K562 (cell line): ENCODE measurements around the gene LYPD4. TPM values are rescaled to one million over a fixed set of nuclear protein-coding genes. Genes with fewer than 3 reads are reported as not detected.

ENCODE experiments used
- ATAC-seq: fragments of 200-7000 bp; cut with Tn5 transposase; 3 replicates; pipeline ENCODE4 v1.9.1; 2020; ENCODE audit warnings: moderate library complexity
- BruUV-seq: library from RNA; stranded (reverse); fragments of 400-500 nt; replicated peaks from 2 replicates; lab custom pipeline; 2021; lab: Mats Ljungman, UMichigan
- CTCF ChIA-PET: fragments of 300-600 bp; formaldehyde crosslinking; extraction: SDS; loops from one replicate; lab custom pipeline; 2021; ENCODE audit warnings: low intra/inter-chr PET ratio; lab: Yijun Ruan, JAX
- POLR2A ChIA-PET: fragments of 300-600, 350-650 bp; sonication (Branson Sonifier 250); formaldehyde crosslinking; extraction: SDS; loops from one replicate; lab custom pipeline; 2021; ENCODE audit warnings: antibody characterized with exemption, inconsistent platforms; lab: Yijun Ruan, JAX
- DNase-seq, 4 experiments: peaks; one replicate each; pipeline versions ENCODE4 v3.0.0 to v3.0.0-alpha.2; 2011 to 2018; ENCODE audit warnings: low spot score in 3 of 4, mixed read lengths in 3 of 4; ENCODE audit errors: extremely low read depth in 1 of 4
- FAIRE-seq: peaks from 2 replicates; lab custom pipeline; 2011; peaks lifted over from hg19 to GRCh38; lab: Jason Lieb, UNC
- H2AFZ ChIP-seq: 2 replicates; pipeline ENCODE4 v1.6.0; 2011; ENCODE audit warnings: low read depth, low read length, control low read depth, inconsistent platforms
- H3K27ac ChIP-seq: fragments of 200-600 bp; 3 replicates; pipeline ENCODE4 v1.8.0; 2011; ENCODE audit warnings: low read depth, mild to moderate bottlenecking, control low read depth, inconsistent platforms, low read length, moderate library complexity, mixed read lengths; ENCODE audit errors: extremely low read depth
- H3K27me3 ChIP-seq, 2 experiments: fragments of 300-600 bp in 1 of 2; 2 replicates in 1 of 2; 3 replicates in 1 of 2; pipeline versions ENCODE4 v1.6.0 to v1.8.0; 2011; ENCODE audit warnings: inconsistent platforms in 2 of 2, low read length in 2 of 2, mild to moderate bottlenecking in 1 of 2, mixed read lengths in 1 of 2, moderate library complexity in 1 of 2; ENCODE audit not compliant: control insufficient read depth in 2 of 2, insufficient read depth in 2 of 2
- H3K36me3 ChIP-seq: fragments of 300-600 bp; 3 replicates; pipeline ENCODE4 v1.8.0; 2011; ENCODE audit warnings: mild to moderate bottlenecking, low read length, inconsistent platforms; ENCODE audit not compliant: control insufficient read depth, insufficient read depth
- H3K4me1 ChIP-seq, 2 experiments: fragments of 200-600 bp in 1 of 2; replicated peaks in 1 of 2; 2 replicates in 1 of 2; 3 replicates in 1 of 2; pipeline versions ENCODE4 v1.5.1 to v1.8.0; 2011; ENCODE audit warnings: inconsistent platforms in 2 of 2, low read length in 2 of 2, mild to moderate bottlenecking in 1 of 2, mixed read lengths in 1 of 2, moderate library complexity in 1 of 2; ENCODE audit not compliant: control insufficient read depth in 2 of 2, insufficient read depth in 2 of 2
- H3K4me2 ChIP-seq: 2 replicates; pipeline ENCODE4 v1.6.1; 2011; ENCODE audit warnings: low read length, control low read depth, inconsistent platforms, mixed read lengths; ENCODE audit not compliant: insufficient read depth
- H3K4me3 ChIP-seq: fragments of 200-600 bp; sonication (generic), shearing (Covaris generic); 2 replicates; pipeline ENCODE4 v1.5.1; 2016; ENCODE audit warnings: control low read depth, inconsistent platforms
- H3K79me2 ChIP-seq: fragments of 200-600 bp; 3 replicates; pipeline ENCODE4 v1.8.0; 2011; ENCODE audit warnings: low read length, inconsistent platforms; ENCODE audit not compliant: control insufficient read depth, insufficient read depth
- H3K9ac ChIP-seq, 2 experiments: 2 replicates each; pipeline versions ENCODE4 v1.6.0 to v1.6.1; 2011; ENCODE audit warnings: low read depth in 2 of 2, low read length in 2 of 2, control low read depth in 1 of 2, inconsistent platforms in 1 of 2, mild to moderate bottlenecking in 1 of 2, mixed read lengths in 1 of 2; ENCODE audit not compliant: insufficient read depth in 1 of 2
- H3K9me1 ChIP-seq: one replicate; pipeline ENCODE4 v1.6.0; 2011; ENCODE audit warnings: inconsistent platforms, mild to moderate bottlenecking, low read length, moderate library complexity; ENCODE audit not compliant: control insufficient read depth, insufficient read depth
- H3K9me3 ChIP-seq: replicated peaks from 2 replicates; pipeline ENCODE4 v1.5.1; 2011; ENCODE audit warnings: low read depth, low read length, inconsistent platforms; ENCODE audit not compliant: control insufficient read depth, insufficient read depth
- H4K20me1 ChIP-seq: replicated peaks from 2 replicates; pipeline ENCODE4 v1.6.1; 2011; ENCODE audit warnings: low read length, inconsistent platforms, mixed read lengths; ENCODE audit not compliant: control insufficient read depth, insufficient read depth
- CHD1 ChIP-seq: fragments of 200-600 bp; sonication (generic); IDR thresholded peaks from one replicate; pipeline ENCODE4 v1.6.1; 2012; ENCODE audit warnings: mild to moderate bottlenecking, moderate library complexity, low read length, inconsistent platforms
- CUX1 ChIP-seq: fragments of 200-800 bp; sonication (Bioruptor generic); IDR thresholded peaks from 2 replicates; pipeline ENCODE4 v1.6.1; 2016; ENCODE audit warnings: missing genetic modification characterization, missing compliant biosample characterization
- ELF2 ChIP-seq: fragments of 250-450 bp; sonication (Bioruptor Pico); IDR thresholded peaks from 2 replicates; pipeline ENCODE4 v1.5.0; 2021; ENCODE audit warnings: mild to moderate bottlenecking
- ETV6 ChIP-seq, 3 experiments: fragments of 150-350 bp in 1 of 3; sonication (generic) in 1 of 3; formaldehyde crosslinking in 1 of 3; IDR thresholded peaks; 2 replicates each; pipeline versions ENCODE4 v1.6.1 to v1.8.0; 2014 to 2022; ENCODE audit warnings: borderline replicate concordance in 2 of 3, low read depth in 2 of 3, antibody characterized with exemption in 1 of 3, low read length in 1 of 3, mild to moderate bottlenecking in 1 of 3, missing genetic modification reagents in 1 of 3
- FOXM1 ChIP-seq, 2 experiments: fragments of 450-650 bp in 1 of 2; sonication (generic) in 1 of 2; formaldehyde crosslinking in 1 of 2; IDR thresholded peaks; 2 replicates each; pipeline versions ENCODE4 v1.6.1 to v1.9.0; 2017 to 2022; ENCODE audit warnings: low read depth in 2 of 2, mild to moderate bottlenecking in 2 of 2, missing genetic modification reagents in 1 of 2, moderate library complexity in 1 of 2
- HDAC2 ChIP-seq: fragments of 450-650 bp; IDR thresholded peaks from 2 replicates; pipeline ENCODE4 v1.6.1; 2016; ENCODE audit warnings: mild to moderate bottlenecking
- KAT8 ChIP-seq: fragments of 450-650 bp; IDR thresholded peaks from 2 replicates; pipeline ENCODE4 v1.6.1; 2016; ENCODE audit warnings: low read depth, mild to moderate bottlenecking
- NR1H2 ChIP-seq: sonication (generic); formaldehyde crosslinking; IDR thresholded peaks from 2 replicates; pipeline ENCODE4 v1.4.0; 2020; ENCODE audit warnings: mild to moderate bottlenecking, missing genetic modification reagents
- PCBP1 ChIP-seq: fragments of 200-400 bp; formaldehyde crosslinking; IDR thresholded peaks from 2 replicates; pipeline ENCODE4 v1.6.1; 2018; ENCODE audit warnings: mild to moderate bottlenecking, low read depth, low read length; ENCODE audit not compliant: poor library complexity, severe bottlenecking
- SREBF2 ChIP-seq: sonication (generic); formaldehyde crosslinking; IDR thresholded peaks from 2 replicates; pipeline ENCODE4 v1.4.0; 2020; ENCODE audit warnings: mild to moderate bottlenecking, missing genetic modification reagents
- TCF3 ChIP-seq: sonication (generic); formaldehyde crosslinking; IDR thresholded peaks from 2 replicates; pipeline ENCODE4 v1.4.0; 2020; ENCODE audit warnings: mild to moderate bottlenecking, missing genetic modification reagents
- ZKSCAN3 ChIP-seq: fragments of 250-450 bp; sonication (Bioruptor Pico); IDR thresholded peaks from 2 replicates; pipeline ENCODE4 v1.4.0; 2020
- ZNF57 ChIP-seq: fragments of 450-650 bp; formaldehyde crosslinking; IDR thresholded peaks from 2 replicates; pipeline ENCODE4 v1.4.0; 2020; ENCODE audit warnings: mild to moderate bottlenecking, moderate library complexity
- WGBS: fragments of 100-300 bp; shearing (Covaris generic); methylation state at CpG from one replicate; pipeline ENCODE4 v1.1.6; 2016; ENCODE audit warnings: low coverage, mixed read lengths; ENCODE audit not compliant: insufficient coverage; ENCODE audit errors: missing lambda C conversion rate; 5-methylcytosine and 5-hydroxymethylcytosine counted together
- in situ Hi-C: fragments of 300-500 bp; cut with MboI; formaldehyde crosslinking; loops from 4 replicates; pipeline ENCODE4 v1.15.0; 2018; ENCODE audit warnings: inconsistent platforms, mixed read lengths
- intact Hi-C: fragments of 100-400 bp; cut with micrococcal nuclease; formaldehyde crosslinking; loops from 2 replicates; pipeline ENCODE4 v1.14.2; 2022
- polyA plus RNA-seq, 8 experiments: library from polyadenylated mRNA; depleted of rRNA in 4 of 8; stranded (reverse) in 5 of 8; unstranded in 3 of 8; fragments of >200 nt; fragmentation: Nextera tagmentation in 2 of 8; fragmentation: Illumina TruSeq in 1 of 8; extraction: Ambion mirVana in 2 of 8; extraction: Trizol in 1 of 8; gene quantifications; 2 replicates each; pipeline versions ENCODE4 v1.2.1 to v1.2.3, GENCODE V29; 2011 to 2014; ENCODE audit warnings: inconsistent platforms in 1 of 8, missing spikeins in 1 of 8
- total RNA-seq, 7 experiments: library from RNA; depleted of rRNA in 6 of 7; stranded (reverse); fragments of >200 nt in 6 of 7; fragmentation: Illumina TruSeq in 2 of 7; extraction: Trizol in 2 of 7; gene quantifications; 2 replicates each; pipeline versions ENCODE4 v1.2.1 to v1.2.3, GENCODE V29; 2011 to 2021; ENCODE audit warnings: low replicate concordance in 1 of 7

The LYPD4 gene
- total and polyA plus RNA-seq, 9 of the 15 experiments (the other 6 are each of a cell fraction or from before 2014, with no cell fraction given) = 0.11 TPM; not detected in 8

- CTCF ChIA-PET = no interaction called here
- Histone ChIP-seq H3K9me3 (no peaks in the 10 kb centered on the region), H3K27ac (no peak overlapping the region), H3K4me1 (no peaks in the 10 kb centered on the region), H3K36me3 (no peaks in the 10 kb centered on the region), H3K9ac (no peak overlapping the region), H2AFZ (no peak overlapping the region), H3K4me3 (no peak overlapping the region), H3K9me1 (no peaks in the 10 kb centered on the region), H3K27me3 (peaks cover 3 to 40% of the 10 kb centered on the region in 2 experiments; a peak in 3 of 5 replicates), H4K20me1 (peaks cover 3% of the 10 kb centered on the region; the same call in 1 of the 2 replicates), H3K4me2 (no peak overlapping the region), H3K79me2 (no peaks in the 10 kb centered on the region)
- in situ Hi-C loops = no loop called here
- TF ChIP-seq HDAC2 (no peak), ZNF57 (CRISPR knock-in tag) (no peak), NR1H2 (CRISPR knock-in tag) (no peak), ELF2 (CRISPR knock-in tag) (no peak), SREBF2 (CRISPR knock-in tag) (no peak), ETV6 (IDR thresholded peaks at IDR 0.05; ENCODE audit: borderline replicate concordance in 1 of 2, low read depth in 2 of 2, low read length in 1 of 2) (no peak), ETV6 (CRISPR knock-in tag; IDR thresholded peaks at IDR 0.05; ENCODE audit: borderline replicate concordance) (no peak), KAT8 (no peak), CUX1 (CRISPR knock-in tag) (no peak), ZKSCAN3 (CRISPR knock-in tag) (no peak), TCF3 (CRISPR knock-in tag) (no peak), PCBP1 (no peak), CHD1 (no peak), FOXM1 (IDR thresholded peaks at IDR 0.05; ENCODE audit: low read depth) (no peak), FOXM1 (CRISPR knock-in tag; IDR thresholded peaks at IDR 0.05; ENCODE audit: low read depth) (no peak)
- no TSS peak for BruUV-seq
- ATAC-seq = no peak
- POLR2A ChIA-PET = interaction anchor here (0.6 to 0.7 kb wide), 2 partner anchors 9 to 191 kb away, joined by 3 read pairs; no protein-coding TSS in a partner anchor
- intact Hi-C loops = no loop called here
- no peak for DNase-seq
- FAIRE-seq = no peak
- WGBS = 0% methylated on average over 1 of the region's 3 CpGs
Measured at GRCh38 chr19:41811036-41811435, 33.4 kb downstream of the LYPD4 start.
